GM12891 (cell line): ENCODE measurements around the gene IGSF3.

Source experiments
- PAX5 ChIP-seq: IDR thresholded peaks from 2 replicates; pipeline ENCODE4 v1.6.1; 2011; ENCODE audit warnings: low read length, moderate library complexity, mild to moderate bottlenecking; ENCODE audit not compliant: insufficient read depth, severe bottlenecking
- POLR2A ChIP-seq: IDR thresholded peaks from 2 replicates; pipeline ENCODE4 v1.6.1; 2011; ENCODE audit warnings: low read depth, low read length, control low read depth
- POLR2AphosphoS5 ChIP-seq: IDR thresholded peaks from 2 replicates; pipeline ENCODE4 v1.6.1; 2011; ENCODE audit warnings: low read depth, low read length, control low read depth
- POU2F2 ChIP-seq: IDR thresholded peaks from 2 replicates; pipeline ENCODE4 v1.6.1; 2011; ENCODE audit warnings: low read depth, mild to moderate bottlenecking, control low read depth, low read length, moderate library complexity
- SPI1 ChIP-seq: IDR thresholded peaks from 2 replicates; pipeline ENCODE4 v1.6.1; 2011; ENCODE audit warnings: low read depth, low read length, control low read depth
- TAF1 ChIP-seq: IDR thresholded peaks from 2 replicates; pipeline ENCODE4 v1.6.1; 2011; ENCODE audit warnings: low read depth, low read length, control low read depth

DNA sequence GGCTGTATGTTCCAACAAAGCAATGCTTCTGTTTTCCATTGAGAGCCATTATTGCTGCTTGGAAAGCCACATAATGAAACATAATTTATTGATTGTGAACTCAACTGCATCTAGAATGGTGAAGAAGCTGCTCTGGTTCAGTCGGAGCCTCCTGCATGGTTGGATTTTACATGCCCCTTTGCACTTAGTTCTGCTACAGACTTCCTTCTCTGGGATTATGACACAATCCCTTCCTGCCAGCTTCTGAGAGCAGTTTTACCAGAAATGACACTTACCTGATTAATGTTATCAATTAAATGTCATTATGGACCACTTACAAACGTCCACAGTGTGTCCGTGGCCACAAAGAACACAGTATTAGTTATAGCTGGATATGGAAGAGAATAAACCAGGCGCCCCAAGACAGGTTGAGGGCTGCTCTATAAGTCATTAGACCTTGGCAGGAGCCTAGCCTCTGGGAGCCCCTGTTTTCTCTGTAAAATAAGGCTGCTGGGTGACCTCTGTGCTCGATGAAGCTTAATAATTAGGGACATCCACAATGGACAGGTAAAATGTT is 89.7 kb downstream of the IGSF3 start:
- TF ChIP-seq PAX5, result no peak
- no peak for TF ChIP-seq POLR2A
- TF ChIP-seq POLR2AphosphoS5, result no peak
- no peak for TF ChIP-seq SPI1
- no peak for TF ChIP-seq TAF1
- no peak for TF ChIP-seq POU2F2
